Measurements from ENCODE around the gene AMH. TPM values are rescaled to one million over a fixed set of nuclear protein-coding genes. Genes with fewer than 3 reads are reported as not detected.

The AMH gene
- total RNA-seq, 1 donor from 2014 or later: 16.4 TPM

GRCh38 chr19:2223391-2223790 lies 25.7 kb upstream of the AMH start:
- no peak overlapping the region for H3K4me3 Mint-ChIP-seq (ENCODE audit: unreplicated experiment)
- peaks cover 23% of the 10 kb centered on the region for H3K36me3 Mint-ChIP-seq (ENCODE audit: unreplicated experiment)
- no peak for TF ChIP-seq CTCF (IDR thresholded peaks at IDR 0.05)
- DNase-seq (ENCODE audit: extremely low spot score, unreplicated experiment): no peak
- H3K27ac Mint-ChIP-seq (ENCODE audit: unreplicated experiment): no peak overlapping the region
- peaks cover 14% of the 10 kb centered on the region for H3K4me1 Mint-ChIP-seq (ENCODE audit: unreplicated experiment)
- no peaks in the 10 kb centered on the region for H3K9me3 Mint-ChIP-seq (ENCODE audit: unreplicated experiment)
- no peaks in the 10 kb centered on the region for H3K27me3 Mint-ChIP-seq (ENCODE audit: unreplicated experiment)

DNA sequence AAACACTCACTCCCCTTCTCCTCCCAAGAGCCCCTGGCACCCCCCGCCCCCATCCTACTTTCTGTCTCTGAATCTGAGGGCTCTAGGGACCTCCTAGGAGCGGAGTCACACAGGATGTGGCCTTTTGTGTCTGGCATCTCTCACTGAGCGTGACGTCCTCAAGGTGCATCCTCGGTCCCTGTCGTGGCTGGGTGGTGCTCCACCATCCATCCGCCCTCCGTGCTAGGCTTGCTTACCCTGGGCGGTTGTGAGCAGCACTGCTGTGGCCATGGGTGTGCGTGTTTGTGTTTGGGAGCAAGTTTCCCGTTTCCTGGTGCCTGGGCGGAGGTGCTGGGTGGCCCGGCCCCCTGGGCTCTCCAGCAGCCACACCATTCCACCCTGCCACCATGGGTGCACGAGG lies 25.2 kb upstream of the AMH start:
- TF ChIP-seq CTCF (IDR thresholded peaks at IDR 0.05): no peak
- no peak for DNase-seq (ENCODE audit: extremely low spot score, unreplicated experiment)
- H3K36me3 Mint-ChIP-seq (ENCODE audit: unreplicated experiment): peaks cover 26% of the 10 kb centered on the region
- no peak overlapping the region for H3K27ac Mint-ChIP-seq (ENCODE audit: unreplicated experiment)
- no peak overlapping the region for H3K4me3 Mint-ChIP-seq (ENCODE audit: unreplicated experiment)
- H3K9me3 Mint-ChIP-seq (ENCODE audit: unreplicated experiment): no peaks in the 10 kb centered on the region
- peaks cover 14% of the 10 kb centered on the region for H3K4me1 Mint-ChIP-seq (ENCODE audit: unreplicated experiment)
- H3K27me3 Mint-ChIP-seq (ENCODE audit: unreplicated experiment): no peaks in the 10 kb centered on the region

DNA sequence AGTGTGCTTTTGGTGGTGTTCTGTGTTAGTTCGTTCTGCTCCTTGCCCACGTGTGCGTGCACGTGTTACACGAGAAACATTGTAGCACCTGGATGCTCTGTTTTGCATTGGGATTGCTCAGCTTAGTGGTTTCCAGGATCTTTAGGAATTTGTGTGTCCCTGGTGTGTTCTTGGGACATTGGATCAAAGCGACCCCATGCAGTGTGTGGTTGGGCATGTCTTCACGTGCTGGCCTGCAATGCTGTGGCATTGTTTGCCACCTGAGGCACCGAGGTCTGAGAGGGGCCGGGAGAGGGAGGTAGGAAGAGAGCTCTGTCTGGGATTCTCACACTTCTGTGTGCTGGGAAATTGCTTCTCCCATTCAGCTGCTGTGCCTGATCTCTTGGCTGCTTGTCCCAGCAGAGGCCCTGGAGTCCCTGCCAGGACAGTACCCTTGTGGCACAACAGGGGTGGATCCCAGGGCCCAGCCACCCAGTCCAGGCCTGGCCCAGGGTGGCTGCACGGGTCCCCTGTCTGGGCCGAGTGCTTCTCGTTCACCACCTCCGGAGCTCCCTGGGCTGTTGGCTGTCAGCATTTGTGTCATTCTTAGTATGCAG lies 24.3 kb upstream of the AMH start:
- Mint-ChIP-seq H3K4me3 (ENCODE audit: unreplicated experiment) (no peak overlapping the region), H3K9me3 (ENCODE audit: unreplicated experiment) (no peaks in the 10 kb centered on the region), H3K4me1 (ENCODE audit: unreplicated experiment) (peaks cover 14% of the 10 kb centered on the region), H3K27ac (ENCODE audit: unreplicated experiment) (no peak overlapping the region), H3K27me3 (ENCODE audit: unreplicated experiment) (no peaks in the 10 kb centered on the region), H3K36me3 (ENCODE audit: unreplicated experiment) (peaks cover 24% of the 10 kb centered on the region)
- no peak for TF ChIP-seq CTCF (IDR thresholded peaks at IDR 0.05)
- no peak for DNase-seq (ENCODE audit: extremely low spot score, unreplicated experiment)

GRCh38 chr19:2225415-2226050 lies 23.6 kb upstream of the AMH start:
- Mint-ChIP-seq H3K27me3 (ENCODE audit: unreplicated experiment) (no peaks in the 10 kb centered on the region), H3K9me3 (ENCODE audit: unreplicated experiment) (no peaks in the 10 kb centered on the region), H3K36me3 (ENCODE audit: unreplicated experiment) (peaks cover 27% of the 10 kb centered on the region), H3K27ac (ENCODE audit: unreplicated experiment) (no peak overlapping the region), H3K4me1 (ENCODE audit: unreplicated experiment) (peaks cover 13% of the 10 kb centered on the region), H3K4me3 (ENCODE audit: unreplicated experiment) (no peak overlapping the region)
- no peak for TF ChIP-seq CTCF (IDR thresholded peaks at IDR 0.05)
- DNase-seq (ENCODE audit: extremely low spot score, unreplicated experiment): no peak

DNA sequence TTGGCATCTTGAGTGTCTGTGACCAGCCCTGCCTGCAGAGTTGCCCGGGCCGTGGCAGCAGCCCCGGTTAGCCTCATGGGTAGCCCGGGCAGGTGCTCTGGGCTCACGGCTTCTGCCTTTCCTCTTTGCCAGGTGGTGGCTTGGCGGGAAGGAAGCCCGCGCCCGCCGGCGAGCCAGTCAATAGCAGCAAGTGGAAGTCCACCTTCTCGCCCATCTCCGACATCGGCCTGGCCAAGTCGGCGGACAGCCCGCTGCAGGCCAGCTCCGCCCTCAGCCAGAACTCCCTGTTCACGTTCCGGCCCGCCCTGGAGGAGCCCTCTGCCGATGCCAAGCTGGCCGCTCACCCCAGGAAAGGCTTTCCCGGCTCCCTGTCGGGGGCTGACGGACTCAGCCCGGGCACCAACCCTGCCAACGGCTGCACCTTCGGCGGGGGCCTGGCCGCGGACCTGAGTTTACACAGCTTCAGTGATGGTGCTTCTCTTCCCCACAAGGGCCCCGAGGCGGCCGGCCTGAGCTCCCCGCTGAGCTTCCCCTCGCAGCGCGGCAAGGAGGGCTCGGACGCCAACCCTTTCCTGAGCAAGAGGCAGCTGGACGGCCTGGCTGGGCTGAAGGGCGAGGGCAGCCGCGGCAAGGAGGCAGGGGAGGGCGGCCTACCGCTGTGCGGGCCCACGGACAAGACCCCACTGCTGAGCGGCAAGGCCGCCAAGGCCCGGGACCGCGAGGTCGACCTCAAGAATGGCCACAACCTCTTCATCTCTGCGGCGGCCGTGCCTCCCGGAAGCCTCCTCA lies 22.9 kb upstream of the AMH start:
- Mint-ChIP-seq H3K4me1 (ENCODE audit: unreplicated experiment) (peaks cover 5% of the 10 kb centered on the region), H3K27me3 (ENCODE audit: unreplicated experiment) (no peaks in the 10 kb centered on the region), H3K27ac (ENCODE audit: unreplicated experiment) (no peak overlapping the region), H3K9me3 (ENCODE audit: unreplicated experiment) (no peaks in the 10 kb centered on the region), H3K4me3 (ENCODE audit: unreplicated experiment) (no peak overlapping the region), H3K36me3 (ENCODE audit: unreplicated experiment) (peaks cover 24% of the 10 kb centered on the region)
- no peak for TF ChIP-seq CTCF (IDR thresholded peaks at IDR 0.05)
- no peak for DNase-seq (ENCODE audit: extremely low spot score, unreplicated experiment)

Data from osteocyte (in vitro differentiated cells).